Body of pancreas (tissue), 4 donors: ENCODE results near the gene METTL2A. TPM values are rescaled to one million over a fixed set of nuclear protein-coding genes. Genes with fewer than 3 reads are reported as not detected.
"Not testable (repeated sequence)": the region's sequence is repeated elsewhere in the genome, so short reads cannot be mapped to it uniquely, and the experiment has no call there.

ENCODE experiments used
- ATAC-seq: fragments of 150-250 bp; one replicate; pipeline ENCODE4 v1.9.1; 2016
- DNase-seq, 4 donors: peaks; one replicate each; pipeline ENCODE4 v3.0.0-alpha.2; 2019
- H3K27ac ChIP-seq, 4 donors: fragments of 200-600 bp; sonication (generic); 1 replicate in 3 of 4; 2 replicates in 1 of 4; pipeline versions ENCODE4 v1.5.1 to v1.6.1; 2016 to 2019; ENCODE audit warnings: mild to moderate bottlenecking in 1 of 4, mixed read lengths in 1 of 4, moderate library complexity in 1 of 4
- H3K27me3 ChIP-seq, 2 donors: fragments of 200-600 bp; sonication (generic); one replicate each; pipeline ENCODE4 v1.6.0; 2016; ENCODE audit warnings: mild to moderate bottlenecking in 1 of 2
- H3K36me3 ChIP-seq, 2 donors: fragments of 200-600 bp; sonication (generic); replicated peaks in 1 of 2; 2 replicates each; pipeline ENCODE4 v1.5.1; 2016; ENCODE audit warnings: low read depth in 2 of 2; ENCODE audit not compliant: insufficient read depth in 1 of 2
- H3K4me1 ChIP-seq: fragments of 200-600 bp; sonication (generic); one replicate; pipeline ENCODE4 v1.6.0; 2016
- H3K4me3 ChIP-seq, 2 donors: fragments of 200-600 bp; sonication (generic); 1 replicate in 1 of 2; 2 replicates in 1 of 2; pipeline ENCODE4 v1.5.1; 2016 to 2019
- H3K9me3 ChIP-seq, 3 donors: fragments of 200-600 bp; sonication (generic); 1 replicate in 2 of 3; 2 replicates in 1 of 3; pipeline ENCODE4 v1.5.1; 2016
- CTCF ChIP-seq, 7 experiments: fragments of 450-650 bp in 4 of 7; fragments of 200-600 bp in 3 of 7; sonication (generic) in 3 of 7; IDR thresholded peaks; one replicate each; pipeline ENCODE4 v1.5.1; 2016 to 2019; ENCODE audit warnings: antibody characterized with exemption in 7 of 7
- POLR2A ChIP-seq, 3 donors: fragments of 450-650 bp; IDR thresholded peaks; one replicate each; pipeline ENCODE4 v1.6.1; 2016; ENCODE audit warnings: antibody characterized with exemption in 3 of 3, mild to moderate bottlenecking in 2 of 3
- WGBS, 2 donors: methylation state at CpG; one replicate each; pipeline ENCODE4 v1.1.5; 2017; 5-methylcytosine and 5-hydroxymethylcytosine counted together
- intact Hi-C: fragments of 100-400 bp; cut with DNase I; formaldehyde crosslinking; loops from one replicate; pipeline ENCODE4 v1.15.1; 2023
- total RNA-seq, 2 donors: library from RNA; depleted of rRNA; stranded (reverse); fragments of >200 nt; gene quantifications; one replicate each; pipeline ENCODE4 v1.1.0, GENCODE V29; 2016

Gene METTL2A
- total RNA-seq, 2 donors from 2014 or later, result 0.99 to 14.0 TPM

- Histone ChIP-seq H3K27me3 (no peaks in the 10 kb centered on the region), H3K4me3 (no peak overlapping the region), H3K9me3 (no peaks in the 10 kb centered on the region), H3K36me3 (no peaks in the 10 kb centered on the region), H3K27ac (no peak overlapping the region), H3K4me1 (no peaks in the 10 kb centered on the region)
- WGBS, 2 donors, result 41 to 58% methylated on average over 1 of the region's 1 CpG
- no peak for DNase-seq
- intact Hi-C loops, result no loop called here
- TF ChIP-seq POLR2A (IDR thresholded peaks at IDR 0.05), result no peak
- no peak for TF ChIP-seq CTCF (IDR thresholded peaks at IDR 0.05)
- ATAC-seq, result no peak
These were observed 30.8 kb upstream of the METTL2A start for GRCh38 chr17:62392908-62393307.

GRCh38 chr17:62398891-62399290, 24.8 kb upstream of the METTL2A start:
- intact Hi-C loops, result no loop called here
- ATAC-seq (no peak), DNase-seq (no peak)
- WGBS, 2 donors, result 89 to 91% methylated on average over 1 of the region's 1 CpG
- H3K4me1 ChIP-seq, result no peaks in the 10 kb centered on the region
- no peaks in the 10 kb centered on the region for H3K27me3 ChIP-seq
- H3K9me3 ChIP-seq, result peaks cover 0 to 4% (median 0%) of the 10 kb centered on the region in 3 donors
- H3K27ac ChIP-seq, result no peak overlapping the region
- TF ChIP-seq POLR2A (IDR thresholded peaks at IDR 0.05) (no peak), CTCF (IDR thresholded peaks at IDR 0.05) (no peak)
- H3K36me3 ChIP-seq, result no peaks in the 10 kb centered on the region
- H3K4me3 ChIP-seq, result no peak overlapping the region

GRCh38 chr17:62405451-62405850, 18.2 kb upstream of the METTL2A start:
- peaks cover 0 to 4% (median 0%) of the 10 kb centered on the region in 3 donors for H3K9me3 ChIP-seq
- no peaks in the 10 kb centered on the region for H3K4me1 ChIP-seq
- H3K4me3 ChIP-seq, result no peak overlapping the region
- H3K27me3 ChIP-seq, result no peaks in the 10 kb centered on the region
- H3K27ac ChIP-seq, result no peak overlapping the region
- no peaks in the 10 kb centered on the region for H3K36me3 ChIP-seq
- DNase-seq (no peak), ATAC-seq (no peak)
- WGBS, 2 donors, result 42 to 43% methylated on average over 2 of the region's 2 CpGs
- intact Hi-C loops, result no loop called here
- TF ChIP-seq POLR2A (IDR thresholded peaks at IDR 0.05), result no peak
- no peak for TF ChIP-seq CTCF (IDR thresholded peaks at IDR 0.05)

GRCh38 chr17:62413090-62413489, 10.6 kb upstream of the METTL2A start:
- DNase-seq, intact Hi-C loops: not testable (repeated sequence)
- WGBS, 2 donors, result 84 to 89% methylated on average over 1 of the region's 1 CpG

GRCh38 chr17:62426214-62426613, 2.5 kb downstream of the METTL2A start:
- H3K9me3 ChIP-seq, ATAC-seq, H3K27me3 ChIP-seq, H3K36me3 ChIP-seq, intact Hi-C loops, H3K27ac ChIP-seq, H3K4me3 ChIP-seq, DNase-seq: not testable (repeated sequence)
- WGBS, 2 donors, result 65 to 76% methylated on average over 2 of the region's 2 CpGs
- peaks cover 19% of the 10 kb centered on the region for H3K4me1 ChIP-seq

More at GRCh38 chr17:62413090-62413489, 10.6 kb upstream of the METTL2A start:
- H3K27ac ChIP-seq, H3K27me3 ChIP-seq, ATAC-seq, H3K36me3 ChIP-seq, H3K4me1 ChIP-seq, H3K4me3 ChIP-seq, H3K9me3 ChIP-seq: not testable (repeated sequence)

GRCh38 chr17:62435251-62435650, 11.6 kb downstream of the METTL2A start:
- H3K27ac ChIP-seq, intact Hi-C loops, H3K4me3 ChIP-seq, DNase-seq, H3K9me3 ChIP-seq, H3K36me3 ChIP-seq, H3K4me1 ChIP-seq, ATAC-seq, H3K27me3 ChIP-seq: not testable (repeated sequence)
- WGBS, 2 donors, result 87 to 90% methylated on average over 4 of the region's 4 CpGs

GRCh38 chr17:62441181-62441580, 17.5 kb downstream of the METTL2A start:
- H3K9me3 ChIP-seq, H3K4me1 ChIP-seq, H3K4me3 ChIP-seq, DNase-seq, ATAC-seq, H3K27me3 ChIP-seq, H3K27ac ChIP-seq, intact Hi-C loops: not testable (repeated sequence)
- 94 to 96% methylated on average over 6 of the region's 6 CpGs for WGBS, 2 donors
- H3K36me3 ChIP-seq, result peaks cover 0 to 12% of the 10 kb centered on the region in 2 donors
